GM23248 (cell line): ENCODE measurements around the gene DIP2C.

Experiments
- EZH2 ChIP-seq: fragments of 200-600 bp; sonication (generic); IDR thresholded peaks from 2 replicates; pipeline ENCODE4 v1.6.1; 2018; ENCODE audit warnings: antibody characterized with exemption, mild to moderate bottlenecking; ENCODE audit not compliant: insufficient read depth, poor library complexity, severe bottlenecking
- EZH2phosphoT487 ChIP-seq: fragments of 200-600 bp; sonication (generic); IDR thresholded peaks from 2 replicates; pipeline ENCODE4 v1.6.1; 2018; ENCODE audit warnings: antibody characterized with exemption, moderate library complexity, mild to moderate bottlenecking, low read depth; ENCODE audit not compliant: insufficient read depth

DNA sequence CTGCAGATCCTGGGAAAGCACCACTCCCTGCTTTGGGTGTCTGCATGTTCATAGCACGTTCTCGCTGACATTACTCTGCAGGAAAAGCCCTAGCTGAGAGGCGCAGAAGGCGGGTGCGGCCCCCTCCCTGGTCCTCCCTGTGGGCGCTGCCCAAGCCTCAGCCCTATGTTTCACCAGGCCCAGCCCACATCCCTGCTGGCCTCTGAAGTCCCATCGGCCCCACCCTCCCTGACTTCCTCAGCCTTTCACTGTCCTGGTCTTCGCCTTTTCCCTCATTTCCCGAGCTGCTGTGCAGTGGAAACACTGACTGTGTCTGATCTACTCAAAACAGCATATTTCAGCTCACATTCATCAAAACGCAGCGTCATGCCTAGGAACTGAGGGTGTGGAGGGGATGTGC is 36.3 kb upstream of the DIP2C start:
- TF ChIP-seq EZH2 (no peak), EZH2phosphoT487 (no peak)
